Measurements from ENCODE around the gene CNPY4.

The CNPY4 gene

DNA sequence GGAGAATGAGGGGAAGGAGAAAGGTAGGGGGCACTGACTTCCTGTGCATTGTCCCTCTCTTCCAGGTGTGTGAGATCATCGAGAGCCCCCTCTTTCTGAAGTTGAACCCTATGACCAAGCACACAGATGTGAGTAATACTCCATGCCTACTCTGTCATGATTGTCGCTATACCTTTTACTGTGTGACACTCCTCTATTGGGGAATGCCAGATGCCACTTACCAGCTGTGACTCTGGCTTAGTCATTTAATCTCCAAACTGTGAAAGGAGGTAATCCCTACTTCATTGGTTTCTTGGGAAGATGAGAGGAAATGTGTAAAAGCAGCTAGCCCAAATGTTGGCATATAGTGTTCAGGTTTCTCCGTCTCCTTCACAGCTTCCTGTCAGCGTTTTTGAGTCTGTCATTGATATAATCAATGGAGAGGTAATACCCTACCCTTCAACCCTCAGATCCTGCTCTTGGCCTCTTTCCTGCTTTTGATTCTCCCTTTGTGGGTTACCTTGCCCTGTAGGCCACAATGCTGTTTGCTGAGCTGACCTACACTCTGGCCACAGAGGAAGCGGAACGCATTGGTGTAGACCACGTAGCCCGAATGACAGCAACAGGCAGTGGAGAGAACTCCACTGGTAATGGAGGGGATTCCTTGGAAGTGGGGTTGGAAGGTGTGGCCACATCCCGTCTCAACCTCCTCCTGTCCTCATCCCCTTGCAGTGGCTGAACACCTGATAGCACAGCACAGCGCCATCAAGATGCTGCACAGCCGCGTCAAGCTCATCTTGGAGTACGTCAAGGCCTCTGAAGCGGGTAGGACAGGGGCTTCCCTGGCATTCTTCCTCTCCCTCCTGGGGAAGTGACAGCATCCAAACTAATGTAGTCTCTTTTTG lies 28.7 kb upstream of the CNPY4 start:
- no peak overlapping the region for H3K4me3 ChIP-seq (ENCODE audit: low read length)
- DNase-seq (ENCODE audit: low read depth, low spot score), result no peak

DNA sequence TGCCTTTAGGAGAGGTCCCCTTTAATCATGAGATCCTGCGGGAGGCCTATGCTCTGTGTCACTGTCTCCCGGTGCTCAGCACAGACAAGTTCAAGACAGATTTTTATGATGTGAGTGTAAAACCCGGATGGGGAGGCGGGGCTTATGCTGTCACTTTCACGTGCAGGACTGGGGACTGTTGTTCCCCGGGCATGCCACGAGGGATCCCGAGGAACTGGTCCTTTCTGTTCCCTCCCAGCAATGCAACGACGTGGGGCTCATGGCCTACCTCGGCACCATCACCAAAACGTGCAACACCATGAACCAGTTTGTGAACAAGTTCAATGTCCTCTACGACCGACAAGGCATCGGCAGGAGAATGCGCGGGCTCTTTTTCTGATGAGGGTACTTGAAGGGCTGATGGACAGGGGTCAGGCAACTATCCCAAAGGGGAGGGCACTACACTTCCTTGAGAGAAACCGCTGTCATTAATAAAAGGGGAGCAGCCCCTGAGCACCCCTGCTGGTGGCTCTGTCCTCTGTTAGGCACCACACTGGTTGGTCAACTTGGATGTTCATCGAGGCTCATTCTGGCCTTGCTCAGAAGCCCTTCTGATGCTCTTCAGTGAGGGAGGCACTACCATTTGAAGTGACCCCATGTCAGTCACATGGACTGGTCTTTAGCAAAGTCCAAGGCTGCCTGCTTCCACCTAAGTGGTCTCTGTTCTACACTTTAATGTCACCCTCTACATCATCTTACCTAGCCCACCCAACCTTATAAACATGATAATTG lies 27.8 kb upstream of the CNPY4 start:
- no peak for DNase-seq (ENCODE audit: low read depth, low spot score)
- no peak overlapping the region for H3K4me3 ChIP-seq (ENCODE audit: low read length)

DNA sequence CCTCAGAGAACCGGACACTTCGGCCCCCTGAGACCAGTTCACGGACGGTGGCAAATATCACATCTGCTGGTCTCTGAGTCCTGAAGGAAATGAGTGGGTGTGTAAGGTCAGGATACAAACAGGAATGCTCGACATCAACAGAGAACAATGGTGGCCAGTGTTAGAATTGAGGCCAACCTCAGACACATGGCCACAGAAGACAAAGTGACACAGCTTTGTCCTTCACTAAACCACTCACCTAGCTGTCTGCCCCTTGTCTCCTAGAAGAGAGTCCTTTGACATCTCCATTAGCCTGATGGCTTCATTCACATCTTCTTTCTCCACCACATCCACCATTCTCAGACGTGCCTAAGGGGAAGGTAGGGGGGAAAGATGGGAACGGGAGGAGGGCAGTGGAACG lies 26.4 kb upstream of the CNPY4 start:
- H3K4me3 ChIP-seq (ENCODE audit: low read length), result no peak overlapping the region
- DNase-seq (ENCODE audit: low read depth, low spot score), result no peak

DNA sequence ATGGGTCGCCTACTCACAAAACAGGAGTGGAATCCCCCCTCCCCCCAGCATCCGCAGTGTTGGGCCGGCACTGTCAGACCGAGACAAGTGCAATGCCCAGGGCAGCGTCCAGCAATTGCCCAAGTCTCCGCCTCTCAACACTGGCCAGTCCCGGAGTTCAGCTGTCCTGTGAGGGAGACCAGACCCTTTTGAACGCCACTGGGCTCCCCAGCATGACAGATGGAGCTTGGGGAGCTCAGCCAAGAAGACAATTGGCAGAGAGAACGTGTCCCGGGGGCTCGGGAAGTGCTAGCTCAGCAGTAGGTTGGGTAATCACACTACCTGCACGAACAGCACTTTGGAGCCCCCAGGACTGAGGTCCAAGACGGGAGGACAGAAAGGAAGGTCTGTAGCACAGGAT lies 25.9 kb upstream of the CNPY4 start:
- DNase-seq (ENCODE audit: low read depth, low spot score), result no peak
- no peak overlapping the region for H3K4me3 ChIP-seq (ENCODE audit: low read length)

DNA sequence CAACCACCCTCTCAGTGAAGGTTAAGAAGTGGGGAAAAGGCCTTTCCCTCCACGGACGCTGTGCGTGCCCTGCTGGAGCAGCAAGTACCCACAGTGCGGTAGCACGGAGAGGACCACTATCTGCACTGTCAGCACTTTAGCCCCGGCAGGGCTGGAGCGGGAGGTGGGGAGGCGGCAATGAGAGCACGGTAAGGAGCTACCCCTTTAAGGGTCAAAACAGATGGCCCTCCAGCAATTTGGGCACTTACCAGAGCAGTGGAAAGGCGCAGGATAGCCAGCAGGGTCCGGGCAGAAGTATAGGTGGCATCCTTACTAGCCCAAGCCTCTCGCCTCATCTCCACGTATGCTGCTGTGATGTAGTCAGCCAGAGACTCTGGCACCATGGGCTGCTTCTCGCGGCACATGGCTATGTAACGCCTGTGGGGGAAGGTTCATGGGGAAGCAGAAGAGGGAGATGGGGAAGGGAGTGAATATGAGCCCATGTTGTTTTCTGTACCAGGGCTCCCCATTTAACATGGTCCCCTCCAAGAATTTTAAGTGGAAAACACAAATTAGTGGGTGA lies 25.4 kb upstream of the CNPY4 start:
- no peak overlapping the region for H3K4me3 ChIP-seq (ENCODE audit: low read length)
- DNase-seq (ENCODE audit: low read depth, low spot score), result no peak

DNA sequence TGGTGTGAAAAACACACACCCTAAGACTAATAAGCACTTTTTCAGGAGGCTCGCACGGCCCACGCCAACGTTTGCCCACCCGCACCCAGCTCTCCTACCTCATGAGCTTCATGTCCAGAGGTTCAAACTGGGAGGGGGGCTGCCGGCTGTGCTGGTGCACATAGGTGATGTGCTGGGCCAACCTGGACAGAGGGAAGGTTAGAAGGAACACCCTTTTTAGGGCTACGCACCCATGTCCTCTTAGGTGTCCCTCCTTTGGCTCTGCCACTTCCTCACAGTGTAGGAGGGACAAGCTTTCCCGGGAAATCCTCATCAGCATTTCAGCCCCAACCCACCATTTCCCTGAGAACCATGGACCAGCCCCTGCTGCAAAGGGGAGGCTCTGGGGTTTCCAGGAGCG lies 24.1 kb upstream of the CNPY4 start:
- no peak overlapping the region for H3K4me3 ChIP-seq (ENCODE audit: low read length)
- no peak for DNase-seq (ENCODE audit: low read depth, low spot score)

DNA sequence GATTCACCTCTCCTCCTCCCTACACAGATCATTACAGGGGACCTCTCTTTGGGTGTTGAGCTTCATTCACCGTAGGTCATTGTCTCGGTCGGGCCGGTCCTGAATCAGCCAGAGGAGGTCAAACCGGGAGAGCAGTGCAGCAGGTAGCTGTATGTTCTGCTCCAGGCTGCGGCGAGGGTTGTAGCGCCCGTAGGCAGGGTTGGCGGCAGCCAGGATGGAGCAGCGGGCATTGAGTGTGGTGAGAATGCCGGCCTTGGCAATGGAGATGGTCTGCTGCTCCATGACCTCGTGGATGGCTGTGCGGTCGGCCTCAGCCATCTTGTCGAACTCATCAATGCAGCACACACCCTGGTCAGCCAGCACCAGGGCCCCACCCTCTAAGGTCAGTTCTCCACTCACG lies 23.7 kb upstream of the CNPY4 start:
- no peak overlapping the region for H3K4me3 ChIP-seq (ENCODE audit: low read length)
- no peak for DNase-seq (ENCODE audit: low read depth, low spot score)

DNA sequence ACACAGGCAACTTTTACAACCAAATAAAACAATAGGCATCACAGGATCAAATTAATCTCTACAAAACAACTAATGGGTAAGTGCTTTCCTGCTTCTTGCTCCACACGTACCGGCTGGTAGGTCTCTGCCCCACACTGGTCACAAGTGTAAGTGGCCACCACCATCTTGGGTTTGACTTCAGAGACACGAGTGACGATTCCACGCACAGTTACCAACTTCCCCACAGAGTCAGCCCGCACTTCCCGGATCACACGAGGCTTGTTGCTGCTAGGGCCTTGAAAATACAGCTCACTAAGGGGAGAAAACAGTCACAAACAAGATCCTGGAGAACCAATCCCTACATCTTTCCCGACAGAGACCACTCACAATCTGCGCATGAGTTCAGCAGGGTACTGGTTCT lies 20.5 kb upstream of the CNPY4 start:
- H3K4me3 ChIP-seq (ENCODE audit: low read length), result no peak overlapping the region
- DNase-seq (ENCODE audit: low read depth, low spot score), result no peak

DNA sequence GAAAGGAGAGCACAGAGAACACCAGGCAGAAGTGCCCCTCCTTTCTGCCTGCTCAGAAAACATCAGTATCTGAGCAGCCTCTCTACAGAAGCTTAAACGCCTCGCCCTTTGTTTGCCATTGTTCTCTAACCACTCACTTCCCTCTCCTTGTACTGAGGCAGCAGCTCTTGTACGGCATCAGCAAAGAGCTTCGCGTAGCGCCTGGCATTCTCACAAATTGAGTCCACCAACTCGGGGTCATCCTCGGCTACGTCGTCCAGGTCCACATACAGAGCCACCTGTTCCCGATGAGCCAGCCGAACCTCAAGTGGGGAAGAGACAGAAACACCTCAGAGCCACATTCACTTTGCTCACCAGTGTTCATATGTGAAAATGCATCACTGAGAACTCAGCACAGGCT lies 20.0 kb upstream of the CNPY4 start:
- peak overlapping the region; percentile 96 for H3K4me3 ChIP-seq (ENCODE audit: low read length)
- DNase-seq (ENCODE audit: low read depth, low spot score), result no peak

DNA sequence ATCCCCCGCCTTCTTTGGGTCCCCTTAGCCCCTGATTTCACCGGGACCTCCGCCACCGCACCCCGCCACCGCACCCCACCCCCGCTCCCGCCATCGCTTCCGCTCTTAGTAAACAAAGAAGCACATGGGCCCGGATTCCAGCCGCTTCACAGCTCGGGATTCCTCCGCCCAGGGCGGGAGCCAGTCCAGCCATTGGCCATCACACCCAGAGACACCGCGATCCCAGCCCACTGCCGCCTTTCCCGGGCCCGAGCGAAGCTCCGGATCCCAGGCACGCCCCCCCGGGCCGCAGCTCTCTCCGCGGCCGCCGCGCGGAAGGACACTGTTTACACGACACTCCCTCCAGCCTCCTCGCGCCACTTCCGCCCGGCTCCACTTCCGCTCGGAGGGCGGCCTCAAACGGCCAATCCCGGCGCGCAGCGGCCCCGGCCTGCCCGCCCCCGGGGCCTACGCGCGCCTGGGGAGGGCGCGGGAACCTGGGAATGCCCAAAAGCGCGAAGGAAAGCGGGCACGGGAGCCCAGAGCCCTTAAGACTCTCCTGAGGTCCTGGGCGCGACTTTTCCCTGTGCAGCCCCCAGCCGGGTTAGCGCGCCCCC lies 18.9 kb upstream of the CNPY4 start:
- peak overlapping the region; percentile 96 for H3K4me3 ChIP-seq (ENCODE audit: low read length)
- DNase-seq (ENCODE audit: low read depth, low spot score), result peak; percentile 90

DNA sequence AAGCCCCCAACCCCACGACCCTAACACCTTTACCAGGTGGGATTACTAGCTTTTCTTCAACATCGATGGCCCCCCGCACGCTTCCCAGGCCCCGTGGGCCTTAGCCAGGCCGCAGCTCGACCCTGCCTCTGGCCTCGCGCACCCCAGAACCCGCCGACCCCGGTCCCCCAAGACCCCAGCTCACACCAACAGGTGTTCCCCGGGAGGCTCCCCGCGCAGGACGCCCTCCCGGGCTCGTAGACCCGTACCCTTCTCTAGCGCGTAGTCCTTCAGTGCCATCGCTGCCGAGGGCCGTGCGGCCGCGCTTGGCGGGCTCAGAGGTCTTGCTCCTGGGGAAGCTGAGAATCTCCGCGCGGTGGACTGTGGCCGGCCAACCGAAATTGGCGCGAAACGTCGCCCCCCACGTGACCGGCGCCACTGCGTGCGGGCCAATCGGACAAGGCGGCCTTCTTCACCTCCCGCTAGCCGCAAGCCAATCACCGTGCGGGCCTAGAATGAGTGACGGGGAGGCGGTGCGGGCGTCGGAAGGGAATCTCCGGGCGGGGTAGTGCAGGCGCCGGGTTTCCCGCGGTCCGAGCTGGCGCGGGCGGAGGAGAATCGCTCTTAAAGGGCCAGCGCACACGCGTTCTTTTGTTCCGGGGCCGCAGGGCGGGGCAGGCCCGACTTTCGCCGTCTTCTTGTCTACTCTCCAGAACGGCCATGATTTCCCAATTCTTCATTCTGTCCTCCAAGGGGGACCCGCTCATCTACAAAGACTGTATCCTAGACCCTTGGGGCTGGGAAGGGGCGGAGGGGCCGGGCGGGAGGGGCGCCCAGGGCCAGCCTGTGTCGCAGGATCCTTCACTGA lies 18.2 kb upstream of the CNPY4 start, which contains the start of the genes AP4M1 and MCM7:
TSS of gene AP4M1 (plus strand) at position 628 of the 847 bp plus-strand sequence. CDS start at position 700, 72 bp downstream.
TSS of gene MCM7 (minus strand) at position 382 of the 847 bp plus-strand sequence. CDS start at position 279, 103 bp downstream.
- DNase-seq (ENCODE audit: low read depth, low spot score), result peak; percentile 95
- peak within 1 kb of the TSS; percentile 96 for H3K4me3 ChIP-seq (ENCODE audit: low read length)

DNA sequence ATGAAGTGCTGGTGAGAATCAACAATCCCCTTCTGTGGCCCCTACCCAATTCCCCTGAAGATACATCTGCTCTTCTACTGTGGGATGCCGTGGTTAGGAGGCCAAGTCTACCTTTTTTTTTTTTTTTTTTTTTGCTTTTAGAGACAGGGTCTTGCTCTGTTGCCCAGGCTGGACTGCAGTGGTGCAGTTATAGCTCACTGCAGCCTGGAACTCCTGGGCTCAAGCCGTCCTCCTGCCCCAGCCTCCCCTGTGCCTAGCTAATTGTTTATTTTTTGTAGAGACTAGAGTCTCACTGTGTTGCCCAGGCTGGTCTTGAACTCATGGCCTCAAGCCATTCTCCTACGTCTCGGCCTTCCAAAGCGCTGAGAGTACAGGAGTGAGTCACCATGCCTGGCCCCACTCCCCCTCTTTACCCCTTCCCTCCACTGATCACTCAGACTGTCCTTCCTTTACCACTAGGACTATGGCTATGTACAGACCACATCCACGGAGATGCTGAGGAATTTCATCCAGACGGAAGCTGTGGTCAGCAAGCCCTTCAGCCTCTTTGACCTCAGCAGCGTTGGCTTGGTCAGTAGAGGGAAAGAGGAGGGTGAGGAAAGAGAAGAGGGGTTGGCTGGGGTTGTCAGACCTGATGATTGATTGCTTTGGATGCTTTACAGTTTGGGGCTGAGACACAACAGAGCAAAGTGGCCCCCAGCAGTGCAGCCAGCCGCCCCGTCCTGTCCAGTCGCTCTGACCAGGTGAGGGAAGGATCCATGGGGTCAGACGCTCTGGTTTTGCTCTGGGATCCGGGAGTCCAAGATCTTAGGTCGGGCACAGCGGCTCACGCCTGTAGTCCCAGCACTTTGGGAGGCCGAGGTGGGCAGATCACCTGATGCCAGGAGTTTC lies 16.2 kb upstream of the CNPY4 start:
- no peak for DNase-seq (ENCODE audit: low read depth, low spot score)
- H3K4me3 ChIP-seq (ENCODE audit: low read length), result no peak overlapping the region

DNA sequence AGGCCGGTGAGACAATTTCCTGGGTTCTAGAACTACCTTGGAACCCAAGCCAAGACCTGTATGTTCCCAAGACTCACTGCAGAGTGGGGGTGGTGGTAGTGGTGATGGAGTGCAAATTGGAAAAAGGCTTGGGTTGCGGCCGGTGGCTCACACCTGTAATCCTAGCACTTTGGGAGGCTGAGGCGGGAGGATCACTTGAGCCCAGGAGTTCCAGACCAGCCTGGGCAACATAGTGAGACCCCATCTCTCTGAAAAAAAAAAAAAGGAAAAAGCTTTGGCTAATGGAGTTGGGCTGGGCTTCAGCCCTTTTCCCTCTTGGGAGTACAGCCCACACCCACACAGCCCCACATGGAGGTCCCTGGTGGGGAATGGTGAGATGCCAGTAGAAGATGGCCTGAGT lies 13.9 kb upstream of the CNPY4 start:
- no peak overlapping the region for H3K4me3 ChIP-seq (ENCODE audit: low read length)
- no peak for DNase-seq (ENCODE audit: low read depth, low spot score)

DNA sequence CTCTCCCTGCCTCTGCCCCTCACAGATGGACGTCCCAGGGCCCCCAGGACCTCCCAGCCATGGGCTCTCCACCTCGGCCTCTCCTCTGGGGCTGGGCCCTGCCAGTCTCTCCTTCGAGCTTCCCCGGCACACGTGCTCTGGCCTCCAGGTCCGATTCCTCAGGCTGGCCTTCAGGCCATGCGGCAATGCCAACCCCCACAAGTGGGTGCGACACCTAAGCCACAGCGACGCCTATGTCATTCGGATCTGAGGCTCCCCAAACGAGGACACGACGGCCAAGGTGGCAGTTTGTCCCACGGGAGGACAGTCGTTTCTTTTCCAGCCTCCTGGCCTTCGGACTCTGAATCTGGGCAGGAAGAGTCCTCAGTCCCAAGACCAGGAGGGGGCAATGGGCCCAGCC lies 12.8 kb upstream of the CNPY4 start:
- no peak overlapping the region for H3K4me3 ChIP-seq (ENCODE audit: low read length)

DNA sequence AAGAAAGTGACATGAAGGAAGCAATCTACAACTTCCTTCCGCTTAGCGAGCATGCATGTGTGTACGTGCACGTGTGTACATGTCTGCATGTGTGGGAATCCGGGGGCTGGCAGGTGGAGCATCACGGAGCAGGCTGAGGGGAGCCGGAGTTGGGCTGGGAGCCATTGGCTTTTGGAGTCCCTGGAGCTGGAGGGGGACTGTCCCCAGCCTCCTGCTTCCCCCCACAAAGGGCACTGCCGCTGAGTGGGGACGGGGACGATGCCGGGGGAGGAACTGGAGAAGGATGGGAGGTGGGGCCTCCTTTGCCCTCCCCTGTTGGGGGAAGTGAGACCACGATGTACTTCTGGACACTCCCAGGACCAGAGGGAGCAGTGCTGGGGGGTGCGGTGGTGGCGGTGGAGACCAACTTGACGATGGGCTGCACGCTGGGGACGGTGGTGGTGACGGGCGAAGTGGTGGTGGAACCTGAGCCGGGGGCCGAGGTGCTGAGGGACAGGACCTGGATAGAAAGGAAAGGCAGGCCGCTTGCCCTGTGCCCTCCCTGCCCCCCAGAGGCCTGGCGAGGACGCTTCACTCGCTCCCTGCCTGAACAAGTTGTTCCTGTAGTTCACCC lies 12.2 kb upstream of the CNPY4 start:
- DNase-seq (ENCODE audit: low read depth, low spot score), result no peak
- H3K4me3 ChIP-seq (ENCODE audit: low read length), result no peak overlapping the region

More for the DNA sequence above, 12.8 kb upstream of the CNPY4 start:
- DNase-seq (ENCODE audit: low read depth, low spot score), result no peak

DNA sequence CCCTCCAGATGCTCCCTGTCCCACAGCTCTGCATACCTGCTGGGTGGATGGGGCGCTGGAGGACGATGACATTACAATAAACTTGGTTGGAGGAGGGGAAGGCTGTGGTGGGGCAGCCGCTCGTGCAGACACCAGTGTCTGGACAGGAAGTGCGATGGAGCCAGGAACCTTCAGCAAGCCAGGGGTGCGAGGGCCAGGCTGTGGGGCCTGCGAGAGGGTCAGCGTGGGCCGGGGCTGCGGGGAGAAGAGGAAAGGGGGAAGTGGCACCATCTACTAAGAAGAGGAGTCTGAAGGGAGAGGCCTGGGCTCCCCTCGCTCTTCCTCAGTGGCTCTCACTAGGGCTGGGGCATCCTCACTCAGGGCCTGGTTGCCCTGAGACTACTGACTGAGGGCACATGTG lies 11.5 kb upstream of the CNPY4 start:
- no peak for DNase-seq (ENCODE audit: low read depth, low spot score)
- H3K4me3 ChIP-seq (ENCODE audit: low read length), result no peak overlapping the region

DNA sequence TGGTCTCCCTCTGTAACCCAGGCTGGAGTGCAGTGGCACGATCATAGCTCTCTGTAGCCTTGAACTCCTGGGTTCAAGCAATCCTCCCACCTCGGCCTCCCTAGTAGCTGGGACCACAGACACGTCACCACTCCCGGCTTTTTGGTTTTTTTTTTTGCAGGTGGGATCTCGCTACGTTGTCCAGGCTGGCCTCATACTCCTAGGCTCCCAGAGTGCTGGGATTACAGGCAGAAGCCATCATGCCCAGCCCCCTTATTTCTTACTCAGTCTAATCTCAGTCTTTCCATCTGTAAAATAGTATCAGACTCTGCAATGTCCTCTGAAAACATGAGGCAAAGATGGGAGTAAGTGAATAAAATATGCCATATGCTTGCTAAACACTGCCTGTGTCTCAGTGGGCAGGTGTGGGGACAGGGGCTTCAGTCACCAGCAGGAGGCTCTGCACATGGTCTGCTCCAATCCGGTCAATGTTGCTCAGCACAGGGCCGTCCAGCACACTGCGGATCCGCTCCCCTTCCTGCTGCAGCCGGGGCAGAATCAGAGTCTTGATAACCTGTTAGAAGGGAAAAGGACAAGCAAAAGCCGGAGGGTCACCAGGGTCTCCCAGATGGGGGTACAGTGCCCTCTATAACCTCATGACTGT lies 9.8 kb upstream of the CNPY4 start:
- H3K4me3 ChIP-seq (ENCODE audit: low read length), result no peak overlapping the region
- DNase-seq (ENCODE audit: low read depth, low spot score), result no peak

All from Jurkat, Clone E6-1 (cell line).